ENCODE results near the gene FCHSD2. TPM values are rescaled to one million over a fixed set of nuclear protein-coding genes. Genes with fewer than 3 reads are reported as not detected.

The FCHSD2 gene
- total and polyA plus RNA-seq, 2 of the 8 experiments (the other 6 are each of a cell fraction or from before 2014, with no cell fraction given), result 4.1 to 7.8 TPM

DNA sequence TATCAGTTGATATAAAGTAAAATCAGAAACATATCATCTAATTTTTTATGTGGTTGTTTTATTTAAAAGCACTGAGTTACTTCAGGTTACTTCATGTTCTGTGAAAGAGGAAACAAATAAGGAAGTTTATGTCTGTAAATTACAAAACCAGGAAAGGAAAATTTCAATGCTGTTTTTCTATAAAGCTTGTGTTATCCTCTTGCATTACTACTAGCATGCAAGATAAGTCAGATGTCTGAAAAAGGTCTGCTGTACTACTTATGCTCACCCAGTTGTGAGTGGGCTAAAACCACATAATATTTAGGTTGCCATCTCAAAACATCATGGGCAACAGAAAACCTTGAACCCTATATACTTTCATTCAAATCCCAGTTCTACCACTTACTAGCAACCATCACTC lies 206.4 kb downstream of the FCHSD2 start:
- no peaks in the 10 kb centered on the region for H3K4me1 ChIP-seq (replicated peaks in 1 of 4; ENCODE audit: control insufficient read depth in 3 of 4, insufficient read depth in 4 of 4, low read length in 3 of 4)
- H3K23me2 ChIP-seq (ENCODE audit: low read depth, low read length), result no peaks in the 10 kb centered on the region
- no peaks in the 10 kb centered on the region for H4K20me1 ChIP-seq (replicated peaks in 1 of 2; ENCODE audit: control insufficient read depth in 1 of 2, insufficient read depth in 2 of 2, low read length in 2 of 2)
- H2AK5ac ChIP-seq (ENCODE audit: low read depth, low read length), result no peak overlapping the region
- H3K9ac ChIP-seq (replicated peaks in 1 of 4; ENCODE audit: extremely low read depth in 1 of 4, low read depth in 3 of 4, low read length in 3 of 4), result no peak overlapping the region
- no peak overlapping the region for H2BK20ac ChIP-seq (ENCODE audit: low read length)
- no peaks in the 10 kb centered on the region for H3K36me3 ChIP-seq (ENCODE audit: control insufficient read depth in 2 of 4, insufficient read depth in 4 of 4, low read length in 3 of 4)
- no peak overlapping the region for H3K27ac ChIP-seq (ENCODE audit: low read depth, low read length)
- no peak overlapping the region for H3K4me2 ChIP-seq (ENCODE audit: insufficient read depth in 1 of 2, low read depth in 2 of 2, low read length in 2 of 2)
- H3K27me3 ChIP-seq (replicated peaks in 1 of 4; ENCODE audit: control insufficient read depth in 3 of 4, extremely low read depth in 1 of 4, insufficient read depth in 3 of 4, low read length in 3 of 4), result no peaks in the 10 kb centered on the region
- no peak overlapping the region for H2BK5ac ChIP-seq (ENCODE audit: low read depth, low read length)
- H2BK12ac ChIP-seq (ENCODE audit: low read depth, low read length), result no peak overlapping the region
- no peak overlapping the region for H3K14ac ChIP-seq (ENCODE audit: insufficient read length)
- no peak overlapping the region for H3K23ac ChIP-seq (ENCODE audit: insufficient read length)
- no peak overlapping the region for H3K4me3 ChIP-seq (ENCODE audit: extremely low read depth in 1 of 4, insufficient read depth in 2 of 4, low read depth in 3 of 4, low read length in 4 of 4)
- H4K5ac ChIP-seq (ENCODE audit: insufficient read length, low read depth, low read length), result no peak overlapping the region
- POLR2A ChIA-PET (ENCODE audit: partially characterized antibody), result no interaction called here
- no peak overlapping the region for H3K4ac ChIP-seq (replicated peaks; ENCODE audit: insufficient read length, low read depth, low read length)
- no peaks in the 10 kb centered on the region for H3K79me1 ChIP-seq (ENCODE audit: low read depth, low read length)
- H2AFZ ChIP-seq (ENCODE audit: low read length), result no peak overlapping the region
- FAIRE-seq, result no peak
- no peaks in the 10 kb centered on the region for H3K79me2 ChIP-seq (ENCODE audit: control insufficient read depth in 1 of 2, insufficient read depth in 2 of 2, low read length in 2 of 2)
- no peak overlapping the region for H2BK15ac ChIP-seq (ENCODE audit: low read length)
- no peak overlapping the region for H2BK120ac ChIP-seq (replicated peaks; ENCODE audit: low read depth, low read length)
- no peaks in the 10 kb centered on the region for H3K9me3 ChIP-seq (ENCODE audit: insufficient read depth in 2 of 2, low read depth in 1 of 2, low read length in 1 of 2)
- CTCF ChIA-PET (ENCODE audit: partially characterized antibody), result interaction anchor here (1.0 kb wide), 1 partner anchor 242 kb away, joined by 3 read pairs; no protein-coding TSS in a partner anchor
- no peak overlapping the region for H3K56ac ChIP-seq (replicated peaks; ENCODE audit: insufficient read length, low read depth, low read length)
- no peak overlapping the region for H4K91ac ChIP-seq (replicated peaks; ENCODE audit: insufficient read length, low read length)
- H4K8ac ChIP-seq (ENCODE audit: extremely low read depth, insufficient read depth, low read length), result no peak overlapping the region
- H3K18ac ChIP-seq (ENCODE audit: extremely low read depth, low read length), result no peak overlapping the region
- no peak for DNase-seq (ENCODE audit: low read depth in 1 of 2, low spot score in 2 of 2)
- TF ChIP-seq RBBP5 (IDR thresholded peaks at IDR 0.05; ENCODE audit: borderline replicate concordance, low read depth, low read length), result no peak
- TF ChIP-seq EZH2 (IDR thresholded peaks at IDR 0.05; ENCODE audit: low read depth, low read length, severe bottlenecking), result no peak
- TF ChIP-seq POU5F1 (IDR thresholded peaks at IDR 0.05; ENCODE audit: low read depth, low read length), result no peak
- no peak for TF ChIP-seq POLR2AphosphoS5 (IDR thresholded peaks at IDR 0.05; ENCODE audit: low read depth, low read length)
